HG03575 (cell line): ENCODE results near the gene APBB1IP.
"Not testable (repeated sequence)": the region's sequence is repeated elsewhere in the genome, so short reads cannot be mapped to it uniquely, and the experiment has no call there.

Experiments used
- ATAC-seq: cut with Tn5 transposase; IDR thresholded peaks from one replicate; pipeline ENCODE4 v1.9.1; 2021; ENCODE audit not compliant: unreplicated experiment, insufficient number of reproducible peaks, low FRiP score; ENCODE audit errors: extremely low read depth

The APBB1IP gene

GRCh38 chr10:26492725-26493124, 54.6 kb downstream of the APBB1IP start:
- not testable (repeated sequence) for ATAC-seq

GRCh38 chr10:26494018-26494417, 55.9 kb downstream of the APBB1IP start:
- no peak for ATAC-seq

GRCh38 chr10:26499426-26499825, 61.3 kb downstream of the APBB1IP start:
- ATAC-seq, result no peak

- ATAC-seq, result no peak
Observed at GRCh38 chr10:26502986-26503385, 64.8 kb downstream of the APBB1IP start.

GRCh38 chr10:26503911-26504310, 65.8 kb downstream of the APBB1IP start:
- no peak for ATAC-seq

- not testable (repeated sequence) for ATAC-seq
Observed at GRCh38 chr10:26504429-26504828, 66.3 kb downstream of the APBB1IP start.

GRCh38 chr10:26505491-26505890, 67.3 kb downstream of the APBB1IP start:
- no peak for ATAC-seq

GRCh38 chr10:26506736-26507135, 68.6 kb downstream of the APBB1IP start:
- no peak for ATAC-seq

- ATAC-seq, result no peak
Observed at GRCh38 chr10:26507441-26507840, 69.3 kb downstream of the APBB1IP start.

GRCh38 chr10:26508016-26508415, 69.9 kb downstream of the APBB1IP start:
- no peak for ATAC-seq

GRCh38 chr10:26509307-26509706, 71.2 kb downstream of the APBB1IP start:
- ATAC-seq, result no peak

- ATAC-seq, result no peak
Observed at GRCh38 chr10:26513101-26513500, 75.0 kb downstream of the APBB1IP start.

- ATAC-seq, result no peak
Observed at GRCh38 chr10:26516540-26517101, 78.5 kb downstream of the APBB1IP start.

GRCh38 chr10:26517141-26517867, 79.2 kb downstream of the APBB1IP start:
- ATAC-seq, result no peak

GRCh38 chr10:26519803-26520202, 81.7 kb downstream of the APBB1IP start:
- no peak for ATAC-seq

GRCh38 chr10:26520575-26520974, 82.4 kb downstream of the APBB1IP start:
- ATAC-seq, result no peak

GRCh38 chr10:26524161-26524896, 86.2 kb downstream of the APBB1IP start:
- no peak for ATAC-seq

GRCh38 chr10:26525586-26525985, 87.4 kb downstream of the APBB1IP start:
- ATAC-seq, result no peak

GRCh38 chr10:26527018-26527417, 88.9 kb downstream of the APBB1IP start:
- no peak for ATAC-seq

GRCh38 chr10:26528048-26528447, 89.9 kb downstream of the APBB1IP start:
- ATAC-seq, result no peak
